HepG2 (cell line): ENCODE results near the gene QSOX2. TPM values are rescaled to one million over a fixed set of nuclear protein-coding genes. Genes with fewer than 3 reads are reported as not detected.

Experiments used
- ATF2 ChIP-seq: sonication (generic); formaldehyde crosslinking; IDR thresholded peaks from 2 replicates; pipeline ENCODE4 v1.4.0; 2020; ENCODE audit warnings: missing genetic modification reagents
- BHLHE40 ChIP-seq: IDR thresholded peaks from 2 replicates; pipeline ENCODE4 v1.6.1; 2011; ENCODE audit warnings: low read length, improper control_type of control experiment
- CCAR2 ChIP-seq: fragments of 200-400 bp; formaldehyde crosslinking; optimal IDR thresholded peaks from 2 replicates; pipeline ENCODE3; 2018; ENCODE audit warnings: low read depth, mild to moderate bottlenecking, low read length, moderate library complexity
- ELF4 ChIP-seq: sonication (generic); formaldehyde crosslinking; IDR thresholded peaks from 2 replicates; pipeline ENCODE4 v1.5.0; 2020; ENCODE audit warnings: missing genetic modification reagents, mild to moderate bottlenecking, moderate library complexity, borderline replicate concordance
- GATAD1 ChIP-seq: IDR thresholded peaks from 2 replicates; pipeline ENCODE4 v1.6.1; 2016; ENCODE audit warnings: missing genetic modification reagents, missing compliant biosample characterization
- KLF6 ChIP-seq: IDR thresholded peaks from 2 replicates; pipeline ENCODE4 v1.8.0; 2016; ENCODE audit warnings: missing biosample characterization, missing genetic modification reagents
- MAX ChIP-seq: IDR thresholded peaks from 2 replicates; pipeline ENCODE4 v1.6.1; 2012; ENCODE audit warnings: inconsistent platforms
- PAX8 ChIP-seq: sonication (generic); formaldehyde crosslinking; IDR thresholded peaks from 2 replicates; pipeline ENCODE4 v1.8.0; 2022; ENCODE audit warnings: mild to moderate bottlenecking, missing genetic modification reagents, borderline replicate concordance
- PRMT3 ChIP-seq: sonication (generic); formaldehyde crosslinking; IDR thresholded peaks from 2 replicates; pipeline ENCODE4 v1.8.1; 2022; ENCODE audit warnings: low read depth, mild to moderate bottlenecking, moderate library complexity, missing genetic modification reagents, borderline replicate concordance
- REST ChIP-seq, 2 experiments: IDR thresholded peaks; 2 replicates each; pipeline ENCODE4 v1.6.1; 2011 to 2012; ENCODE audit warnings: low read length in 2 of 2, borderline replicate concordance in 1 of 2, low read depth in 1 of 2, mild to moderate bottlenecking in 1 of 2, moderate library complexity in 1 of 2
- TEAD3 ChIP-seq: optimal IDR thresholded peaks from 2 replicates; pipeline ENCODE3; 2016; ENCODE audit warnings: borderline replicate concordance
- USF2 ChIP-seq, 2 experiments: sonication (generic) in 1 of 2; formaldehyde crosslinking in 1 of 2; IDR thresholded peaks; 2 replicates each; pipeline versions ENCODE4 v1.5.1 to v1.6.1; 2011 to 2020; ENCODE audit warnings: borderline replicate concordance in 1 of 2, low read depth in 1 of 2, low read length in 1 of 2, mild to moderate bottlenecking in 1 of 2, missing genetic modification reagents in 1 of 2, moderate library complexity in 1 of 2
- YEATS2 ChIP-seq: sonication (generic); formaldehyde crosslinking; IDR thresholded peaks from 2 replicates; pipeline ENCODE4 v1.4.0; 2020; ENCODE audit warnings: missing genetic modification reagents, borderline replicate concordance
- ZFP37 ChIP-seq: sonication (generic); formaldehyde crosslinking; IDR thresholded peaks from 2 replicates; pipeline ENCODE4 v1.4.0; 2020; ENCODE audit warnings: missing genetic modification reagents, borderline replicate concordance
- ZFX ChIP-seq: sonication (generic); formaldehyde crosslinking; IDR thresholded peaks from 2 replicates; pipeline ENCODE4 v1.4.0; 2020; ENCODE audit warnings: mild to moderate bottlenecking, low read depth, missing genetic modification reagents, moderate library complexity
- ZNF230 ChIP-seq: sonication (generic); formaldehyde crosslinking; IDR thresholded peaks from 2 replicates; pipeline ENCODE4 v1.4.0; 2020; ENCODE audit warnings: mild to moderate bottlenecking, missing genetic modification reagents
- ZNF468 ChIP-seq: sonication (generic); formaldehyde crosslinking; IDR thresholded peaks from 2 replicates; pipeline ENCODE4 v1.8.0; 2022; ENCODE audit warnings: mild to moderate bottlenecking, moderate library complexity, missing genetic modification reagents
- polyA plus RNA-seq, 8 experiments: library from polyadenylated mRNA; depleted of rRNA in 3 of 8; stranded (reverse) in 7 of 8; unstranded in 1 of 8; fragments of >200 nt; fragmentation: Illumina TruSeq in 4 of 8; extraction: Trizol in 4 of 8; gene quantifications; 2 replicates each; pipeline versions ENCODE4 v1.2.1 to v1.2.3, GENCODE V29; 2011 to 2016; ENCODE audit warnings: low read depth in 4 of 8, missing spikeins in 1 of 8, mixed read lengths in 1 of 8; ENCODE audit not compliant: insufficient read depth in 1 of 8
- total RNA-seq, 5 experiments: library from RNA; depleted of rRNA; stranded (reverse); fragments of >200 nt; fragmentation: Illumina TruSeq; extraction: Trizol; gene quantifications; 2 replicates each; pipeline ENCODE4 v1.2.3, GENCODE V29; 2016; ENCODE audit warnings: low read depth in 1 of 5
- TF ChIP-seq, protein P1 (sequence below): sonication (generic); formaldehyde crosslinking; IDR thresholded peaks from 2 replicates; pipeline ENCODE4 v1.4.0; 2020; ENCODE audit warnings: missing genetic modification reagents

Gene QSOX2
- total and polyA plus RNA-seq, 2 of the 13 experiments (the other 11 are each of a cell fraction or from before 2014, with no cell fraction given), result 27.1 to 42.1 TPM

GRCh38 chr9:136289651-136290507 is 44.3 kb upstream of the QSOX2 start (continued):
- TF ChIP-seq, protein P1, sequence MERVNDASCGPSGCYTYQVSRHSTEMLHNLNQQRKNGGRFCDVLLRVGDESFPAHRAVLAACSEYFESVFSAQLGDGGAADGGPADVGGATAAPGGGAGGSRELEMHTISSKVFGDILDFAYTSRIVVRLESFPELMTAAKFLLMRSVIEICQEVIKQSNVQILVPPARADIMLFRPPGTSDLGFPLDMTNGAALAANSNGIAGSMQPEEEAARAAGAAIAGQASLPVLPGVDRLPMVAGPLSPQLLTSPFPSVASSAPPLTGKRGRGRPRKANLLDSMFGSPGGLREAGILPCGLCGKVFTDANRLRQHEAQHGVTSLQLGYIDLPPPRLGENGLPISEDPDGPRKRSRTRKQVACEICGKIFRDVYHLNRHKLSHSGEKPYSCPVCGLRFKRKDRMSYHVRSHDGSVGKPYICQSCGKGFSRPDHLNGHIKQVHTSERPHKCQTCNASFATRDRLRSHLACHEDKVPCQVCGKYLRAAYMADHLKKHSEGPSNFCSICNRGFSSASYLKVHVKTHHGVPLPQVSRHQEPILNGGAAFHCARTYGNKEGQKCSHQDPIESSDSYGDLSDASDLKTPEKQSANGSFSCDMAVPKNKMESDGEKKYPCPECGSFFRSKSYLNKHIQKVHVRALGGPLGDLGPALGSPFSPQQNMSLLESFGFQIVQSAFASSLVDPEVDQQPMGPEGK (CRISPR knock-in tag), result 0 out of 2 replicates have a peak, but pooled peaks have one; percentile 31
- TF ChIP-seq REST (IDR thresholded peaks at IDR 0.05; ENCODE audit: borderline replicate concordance in 1 of 2, low read depth in 1 of 2, low read length in 2 of 2) (no peak), ZFX (CRISPR knock-in tag) (peak; percentile 24; the same call in 1 of the 2 replicates), ELF4 (CRISPR knock-in tag) (no peak), MAX (peak; percentile 53), TEAD3 (peak; percentile 10), GATAD1 (CRISPR knock-in tag) (peak; percentile 52; the same call in 1 of the 2 replicates), PAX8 (no peak), ZFP37 (CRISPR knock-in tag) (no peak), PRMT3 (CRISPR knock-in tag) (no peak), ZNF468 (CRISPR knock-in tag) (no peak), ZNF230 (CRISPR knock-in tag) (no peak), USF2 (IDR thresholded peaks at IDR 0.05; ENCODE audit: low read depth, low read length) (no peak), USF2 (CRISPR knock-in tag; IDR thresholded peaks at IDR 0.05; ENCODE audit: borderline replicate concordance) (no peak), BHLHE40 (no peak), KLF6 (CRISPR knock-in tag) (no peak), ATF2 (CRISPR knock-in tag) (no peak), CCAR2 (no peak), YEATS2 (CRISPR knock-in tag) (peak; percentile 55; the same call in 1 of the 2 replicates)
